Ascending aorta (tissue), 2 donors: Measurements from ENCODE around the gene FIGNL1. TPM values are rescaled to one million over a fixed set of nuclear protein-coding genes. Genes with fewer than 3 reads are reported as not detected.

Source experiments
- DNase-seq, 2 donors: peaks; one replicate each; pipeline ENCODE4 v3.0.0-alpha.2; 2019; ENCODE audit warnings: low spot score in 2 of 2
- H3K27ac ChIP-seq, 2 donors: fragments of 200-600 bp; sonication (generic); one replicate each; pipeline ENCODE4 v1.5.1; 2016 to 2017; ENCODE audit warnings: mild to moderate bottlenecking in 1 of 2
- H3K27me3 ChIP-seq: fragments of 200-600 bp; sonication (generic); one replicate; pipeline ENCODE4 v1.5.1; 2017
- H3K36me3 ChIP-seq, 2 donors: fragments of 200-600 bp; sonication (generic); one replicate each; pipeline ENCODE4 v1.5.1; 2016
- H3K4me1 ChIP-seq, 2 donors: fragments of 200-600 bp; sonication (generic); one replicate each; pipeline ENCODE4 v1.5.1; 2016 to 2017; ENCODE audit warnings: mild to moderate bottlenecking in 1 of 2
- H3K4me3 ChIP-seq, 2 donors: fragments of 200-600 bp; sonication (generic); one replicate each; pipeline ENCODE4 v1.5.1; 2016 to 2017; ENCODE audit warnings: mild to moderate bottlenecking in 1 of 2
- H3K9me3 ChIP-seq, 2 donors: fragments of 200-600 bp; sonication (generic); one replicate each; pipeline ENCODE4 v1.5.1; 2016
- intact Hi-C: fragments of 100-400 bp; cut with DNase I; formaldehyde crosslinking; loops from one replicate; pipeline ENCODE4 v1.15.1; 2023
- total RNA-seq: library from RNA; depleted of rRNA; stranded (reverse); fragments of >200 nt; gene quantifications from one replicate; pipeline ENCODE4 v1.1.0, GENCODE V29; 2016
- TF ChIP-seq, protein P1 (sequence below), 3 experiments: fragments of 200-600 bp in 2 of 3; fragments of 450-650 bp in 1 of 3; sonication (generic) in 2 of 3; IDR thresholded peaks; one replicate each; pipeline ENCODE4 v1.5.1; 2016 to 2019; ENCODE audit warnings: antibody characterized with exemption in 3 of 3, mild to moderate bottlenecking in 1 of 3, moderate library complexity in 1 of 3

FIGNL1 gene
- total RNA-seq, 1 donor from 2014 or later = 0.32 TPM

DNA sequence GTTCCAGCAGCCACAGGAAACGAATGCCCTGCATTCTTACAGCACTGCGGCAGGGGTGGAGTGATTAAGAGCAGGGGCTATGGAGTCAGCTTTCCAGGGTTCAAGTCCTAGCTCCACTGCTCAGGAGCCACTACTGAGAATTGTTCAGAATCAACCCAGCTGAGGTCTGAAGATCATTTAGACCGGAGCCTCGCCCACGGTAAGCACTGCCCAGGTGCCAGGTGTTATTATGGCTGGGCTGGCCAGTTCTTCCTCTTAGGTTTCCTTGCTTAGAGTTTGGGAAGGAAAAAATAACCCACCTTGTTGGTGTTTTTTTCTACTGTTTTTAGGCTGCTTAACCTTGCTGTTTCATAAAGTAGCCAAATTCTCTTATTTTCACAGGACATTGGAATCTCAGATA lies 4.8 kb upstream of the FIGNL1 start:
- no peaks in the 10 kb centered on the region for H3K36me3 ChIP-seq
- DNase-seq = no peak
- H3K27ac ChIP-seq = no peak overlapping the region
- no peak overlapping the region for H3K4me3 ChIP-seq
- peaks cover 0 to 3% of the 10 kb centered on the region in 2 donors for H3K4me1 ChIP-seq
- H3K27me3 ChIP-seq = no peaks in the 10 kb centered on the region
- intact Hi-C loops = no loop called here
- H3K9me3 ChIP-seq = no peaks in the 10 kb centered on the region
- TF ChIP-seq, protein P1, sequence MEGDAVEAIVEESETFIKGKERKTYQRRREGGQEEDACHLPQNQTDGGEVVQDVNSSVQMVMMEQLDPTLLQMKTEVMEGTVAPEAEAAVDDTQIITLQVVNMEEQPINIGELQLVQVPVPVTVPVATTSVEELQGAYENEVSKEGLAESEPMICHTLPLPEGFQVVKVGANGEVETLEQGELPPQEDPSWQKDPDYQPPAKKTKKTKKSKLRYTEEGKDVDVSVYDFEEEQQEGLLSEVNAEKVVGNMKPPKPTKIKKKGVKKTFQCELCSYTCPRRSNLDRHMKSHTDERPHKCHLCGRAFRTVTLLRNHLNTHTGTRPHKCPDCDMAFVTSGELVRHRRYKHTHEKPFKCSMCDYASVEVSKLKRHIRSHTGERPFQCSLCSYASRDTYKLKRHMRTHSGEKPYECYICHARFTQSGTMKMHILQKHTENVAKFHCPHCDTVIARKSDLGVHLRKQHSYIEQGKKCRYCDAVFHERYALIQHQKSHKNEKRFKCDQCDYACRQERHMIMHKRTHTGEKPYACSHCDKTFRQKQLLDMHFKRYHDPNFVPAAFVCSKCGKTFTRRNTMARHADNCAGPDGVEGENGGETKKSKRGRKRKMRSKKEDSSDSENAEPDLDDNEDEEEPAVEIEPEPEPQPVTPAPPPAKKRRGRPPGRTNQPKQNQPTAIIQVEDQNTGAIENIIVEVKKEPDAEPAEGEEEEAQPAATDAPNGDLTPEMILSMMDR (IDR thresholded peaks at IDR 0.05) = no peak

DNA sequence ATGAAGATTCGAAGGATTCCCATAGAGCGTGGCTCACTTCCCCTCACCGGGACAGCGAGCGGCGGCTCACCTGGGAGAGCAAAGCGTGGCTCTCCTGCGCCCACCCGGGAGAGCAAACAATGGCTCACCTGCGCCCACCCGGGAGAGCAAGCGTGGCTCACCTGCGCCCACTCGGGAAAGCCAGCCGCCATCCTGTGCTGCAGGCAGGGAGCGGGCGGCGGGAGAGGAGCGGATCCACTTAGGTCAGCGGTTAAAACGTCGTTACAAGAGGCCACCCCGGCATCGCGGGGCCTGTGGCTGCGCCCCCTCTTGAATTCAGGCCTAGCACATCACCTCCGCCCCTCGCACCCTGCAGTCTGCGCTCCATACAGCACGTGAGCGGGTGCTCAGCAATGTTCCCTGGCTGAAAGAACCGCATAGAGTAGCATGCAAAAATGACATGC lies 461 bp upstream of the FIGNL1 start:
- Histone ChIP-seq H3K4me1 (peaks cover 3 to 11% of the 10 kb centered on the region in 2 donors), H3K36me3 (peaks cover 2 to 13% of the 10 kb centered on the region in 2 donors), H3K27me3 (no peaks in the 10 kb centered on the region), H3K9me3 (no peaks in the 10 kb centered on the region), H3K4me3 (peak overlapping the region; percentile 71 to 73), H3K27ac (peak overlapping the region in 1 of 2 donors; percentile 49)
- no peak for DNase-seq
- intact Hi-C loops = no loop called here
- TF ChIP-seq, protein P1 (IDR thresholded peaks at IDR 0.05) = no peak

DNA sequence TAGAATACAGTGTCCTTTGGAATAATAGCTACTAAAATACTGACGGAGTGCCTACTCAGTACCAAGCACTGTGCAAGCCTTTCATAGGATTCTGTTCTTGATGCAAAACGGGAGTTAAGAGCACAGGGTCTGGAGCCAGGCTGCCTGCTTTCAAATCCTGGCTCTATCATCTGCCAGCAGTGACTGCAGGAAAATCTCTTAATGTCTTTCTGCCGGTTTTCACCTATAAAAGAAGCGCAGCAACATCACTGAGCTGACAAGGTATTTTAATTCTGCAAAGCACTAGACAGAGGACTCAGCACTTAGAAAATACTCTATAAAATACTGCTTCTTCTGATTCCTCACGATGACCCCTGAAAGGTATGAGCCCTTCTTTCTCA lies 659 bp downstream of the FIGNL1 start:
- TF ChIP-seq, protein P1 (IDR thresholded peaks at IDR 0.05) = no peak
- H3K36me3 ChIP-seq = peaks cover 2 to 19% of the 10 kb centered on the region in 2 donors
- H3K4me3 ChIP-seq = peak overlapping the region; percentile 71 to 73
- H3K4me1 ChIP-seq = peaks cover 3 to 11% of the 10 kb centered on the region in 2 donors
- intact Hi-C loops = no loop called here
- H3K9me3 ChIP-seq = no peaks in the 10 kb centered on the region
- H3K27ac ChIP-seq = peak overlapping the region in 1 of 2 donors; percentile 32
- no peak for DNase-seq
- H3K27me3 ChIP-seq = no peaks in the 10 kb centered on the region

DNA sequence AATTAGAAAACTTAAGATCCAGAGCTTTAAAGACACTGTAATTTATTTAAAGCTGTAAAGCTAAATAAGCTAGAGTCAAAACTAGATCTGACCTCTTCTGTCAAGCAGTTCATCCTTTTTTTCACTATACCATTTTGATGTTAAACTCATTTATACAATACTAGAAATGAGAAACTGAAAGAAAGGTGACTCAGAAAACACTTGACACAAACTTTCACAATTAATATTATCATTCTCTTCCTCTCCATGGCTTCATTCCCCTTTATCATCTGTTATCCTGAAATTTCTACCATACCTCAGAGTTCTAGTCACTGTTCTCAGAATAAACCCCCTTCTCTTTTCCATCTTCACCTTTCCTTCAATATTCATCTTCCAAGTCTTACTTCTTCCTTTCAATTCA lies 1.3 kb downstream of the FIGNL1 start:
- intact Hi-C loops = no loop called here
- DNase-seq = no peak
- Histone ChIP-seq H3K36me3 (peaks cover 2 to 19% of the 10 kb centered on the region in 2 donors), H3K27ac (no peak overlapping the region), H3K4me1 (peaks cover 3 to 11% of the 10 kb centered on the region in 2 donors), H3K9me3 (no peaks in the 10 kb centered on the region), H3K4me3 (no peak overlapping the region), H3K27me3 (no peaks in the 10 kb centered on the region)
- TF ChIP-seq, protein P1 (IDR thresholded peaks at IDR 0.05) = no peak

DNA sequence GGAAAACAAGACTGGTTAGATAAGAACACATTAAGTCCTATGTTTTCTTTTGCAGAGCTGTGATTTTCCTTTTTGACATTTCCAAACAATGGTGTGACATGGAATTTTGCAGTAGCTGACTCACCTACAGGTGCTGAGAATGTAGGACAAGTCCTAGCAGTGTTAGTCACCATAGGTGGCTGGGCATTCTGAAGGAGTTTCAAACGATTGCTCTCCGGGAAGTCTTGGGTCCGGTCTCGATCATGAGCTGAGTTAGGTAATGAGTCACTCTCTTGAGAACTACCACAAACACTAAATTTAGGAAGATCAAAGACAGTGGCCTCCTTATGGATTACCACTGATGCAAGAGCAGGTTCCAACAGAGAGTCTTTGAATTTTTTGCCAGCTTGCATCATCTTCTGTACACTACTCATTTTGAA lies 3.6 kb downstream of the FIGNL1 start:
- no peaks in the 10 kb centered on the region for H3K27me3 ChIP-seq
- TF ChIP-seq, protein P1 (IDR thresholded peaks at IDR 0.05) = no peak

More for the DNA sequence above, 3.6 kb downstream of the FIGNL1 start:
- no peak overlapping the region for H3K27ac ChIP-seq
- no peaks in the 10 kb centered on the region for H3K9me3 ChIP-seq
- H3K4me3 ChIP-seq = no peak overlapping the region
- DNase-seq = no peak
- peaks cover 2 to 19% of the 10 kb centered on the region in 2 donors for H3K36me3 ChIP-seq
- intact Hi-C loops = no loop called here
- H3K4me1 ChIP-seq = peaks cover 3 to 11% of the 10 kb centered on the region in 2 donors
